Activated naive CD8-positive, alpha-beta T cell treated with anti-CD3 and anti-CD28 coated beads for 36 hours (primary cell): ENCODE data around the gene LRBA. TPM values are rescaled to one million over a fixed set of nuclear protein-coding genes. Genes with fewer than 3 reads are reported as not detected.

Source experiments
- DNase-seq: peaks from one replicate; pipeline ENCODE4 v3.0.0; 2021
- H3K27ac Mint-ChIP-seq: one replicate; pipeline ENCODE4 v1.8.0; 2022; ENCODE audit warnings: mild to moderate bottlenecking, moderate library complexity, mixed read lengths
- H3K27me3 Mint-ChIP-seq: one replicate; pipeline ENCODE4 v1.8.0; 2022; ENCODE audit warnings: mild to moderate bottlenecking, mixed read lengths
- H3K36me3 Mint-ChIP-seq: one replicate; pipeline ENCODE4 v1.8.0; 2021; ENCODE audit warnings: mild to moderate bottlenecking, mixed read lengths
- H3K4me1 Mint-ChIP-seq: one replicate; pipeline ENCODE4 v1.8.0; 2021; ENCODE audit warnings: mixed read lengths
- H3K4me3 Mint-ChIP-seq: one replicate; pipeline ENCODE4 v1.8.0; 2022; ENCODE audit warnings: mild to moderate bottlenecking, moderate library complexity, mixed read lengths
- H3K9me3 Mint-ChIP-seq: one replicate; pipeline ENCODE4 v1.8.0; 2022; ENCODE audit warnings: mixed read lengths
- total RNA-seq, 2 experiments: library from RNA; stranded (reverse); gene quantifications; one replicate each; pipeline ENCODE4 v1.2.3, GENCODE V29; 2021

Gene LRBA
- total RNA-seq, 2 experiments from 2014 or later = 52.5 to 61.2 TPM

DNA sequence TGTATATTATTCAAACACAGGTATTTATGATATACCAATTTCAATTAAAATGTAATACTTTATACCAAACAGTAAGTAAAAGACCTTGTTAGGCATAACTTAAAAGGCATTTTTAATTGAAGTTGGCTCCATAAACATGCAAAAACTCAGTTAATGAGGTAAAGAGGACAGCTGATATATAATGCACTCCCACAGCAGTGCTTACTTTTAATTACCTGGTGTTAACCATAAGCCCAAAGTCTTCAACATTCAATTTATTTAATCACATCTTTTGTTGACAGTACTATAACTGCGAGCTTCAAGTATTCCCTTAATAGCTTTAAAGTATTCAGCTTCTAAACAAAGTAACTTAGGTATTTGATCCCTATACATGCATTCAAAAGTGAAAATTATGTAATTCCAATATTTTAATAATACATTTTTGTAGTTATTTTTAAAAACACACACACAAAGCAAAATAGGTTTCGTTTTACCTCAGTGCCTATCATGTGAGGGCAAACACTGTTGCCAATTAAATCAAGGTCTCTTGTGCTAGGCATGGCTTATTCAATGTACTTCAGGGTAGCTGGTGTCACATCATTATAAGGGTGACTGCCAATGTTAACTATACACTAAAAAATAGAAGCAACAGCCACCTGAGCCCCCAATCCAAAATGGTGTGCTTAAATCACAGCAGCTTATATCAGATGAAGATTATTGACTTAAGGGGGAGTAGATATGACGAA lies 197.1 kb downstream of the LRBA start:
- Mint-ChIP-seq H3K27ac (no peak overlapping the region), H3K4me3 (no peak overlapping the region), H3K27me3 (no peaks in the 10 kb centered on the region), H3K36me3 (peaks cover 33% of the 10 kb centered on the region), H3K9me3 (peaks cover 3% of the 10 kb centered on the region), H3K4me1 (peaks cover 6% of the 10 kb centered on the region)
- DNase-seq = no peak

DNA sequence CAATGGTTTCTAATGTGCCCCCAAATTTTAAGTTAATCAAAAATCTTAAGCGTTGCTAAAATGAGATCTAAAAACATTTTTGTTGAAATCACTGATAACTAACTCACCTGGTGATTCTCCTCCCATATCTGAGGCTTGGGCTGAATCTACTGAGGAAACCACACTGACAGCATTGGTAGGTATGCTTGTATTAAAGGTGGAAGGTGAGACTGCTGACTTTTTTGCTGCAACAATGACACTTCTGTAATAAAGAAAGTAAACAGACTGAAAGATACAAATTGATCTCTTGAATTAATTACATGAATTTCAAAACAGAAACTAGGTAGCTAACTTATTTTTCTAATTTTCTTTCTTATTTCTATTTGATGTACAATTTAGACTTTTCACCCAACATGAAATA lies 198.1 kb downstream of the LRBA start:
- peaks cover 3% of the 10 kb centered on the region for H3K9me3 Mint-ChIP-seq
- peaks cover 6% of the 10 kb centered on the region for H3K4me1 Mint-ChIP-seq
- H3K4me3 Mint-ChIP-seq = no peak overlapping the region
- no peak for DNase-seq
- peaks cover 33% of the 10 kb centered on the region for H3K36me3 Mint-ChIP-seq
- no peak overlapping the region for H3K27ac Mint-ChIP-seq
- no peaks in the 10 kb centered on the region for H3K27me3 Mint-ChIP-seq

DNA sequence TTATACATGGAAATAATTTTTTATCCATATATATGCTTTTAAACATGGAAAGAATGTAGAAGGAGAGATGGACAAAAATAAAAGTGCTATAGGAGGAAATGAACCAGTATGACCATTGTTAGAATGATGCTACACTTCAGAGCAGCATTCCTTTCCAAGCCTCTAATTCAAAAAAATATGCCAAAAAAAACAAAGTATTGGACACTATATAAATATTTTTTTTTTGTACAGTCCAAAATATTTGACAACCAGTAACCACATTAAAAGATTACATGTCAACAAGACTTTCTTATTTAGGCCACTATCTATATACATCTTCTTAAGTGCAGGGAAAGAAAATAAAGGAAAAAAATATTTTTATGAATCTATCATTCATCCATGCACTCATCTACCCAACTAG lies 198.6 kb downstream of the LRBA start:
- no peak for DNase-seq
- Mint-ChIP-seq H3K27me3 (no peaks in the 10 kb centered on the region), H3K9me3 (peaks cover 3% of the 10 kb centered on the region), H3K4me1 (peaks cover 6% of the 10 kb centered on the region), H3K27ac (no peak overlapping the region), H3K36me3 (peaks cover 29% of the 10 kb centered on the region), H3K4me3 (no peak overlapping the region)

DNA sequence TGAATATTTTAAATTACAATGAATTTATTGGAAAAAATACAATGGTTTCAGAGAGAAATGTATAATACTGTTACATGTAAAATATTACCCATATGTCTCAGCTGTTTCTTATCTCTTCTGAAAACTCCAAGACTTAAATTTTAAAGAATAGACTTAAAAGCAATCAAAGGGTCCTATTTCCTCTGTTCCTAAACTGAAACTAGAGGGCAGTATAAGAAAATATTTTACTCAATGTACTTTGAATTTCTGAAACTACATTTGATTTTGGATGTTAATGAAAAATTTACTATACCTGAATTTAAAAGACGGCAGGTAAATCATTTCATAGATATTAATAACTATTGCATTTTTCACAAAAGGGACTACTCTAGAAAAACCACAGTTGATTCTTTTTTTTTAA lies 200.2 kb downstream of the LRBA start:
- Mint-ChIP-seq H3K4me1 (peaks cover 6% of the 10 kb centered on the region), H3K9me3 (peaks cover 3% of the 10 kb centered on the region), H3K27me3 (no peaks in the 10 kb centered on the region), H3K4me3 (no peak overlapping the region), H3K27ac (no peak overlapping the region), H3K36me3 (peaks cover 35% of the 10 kb centered on the region)
- DNase-seq = no peak

DNA sequence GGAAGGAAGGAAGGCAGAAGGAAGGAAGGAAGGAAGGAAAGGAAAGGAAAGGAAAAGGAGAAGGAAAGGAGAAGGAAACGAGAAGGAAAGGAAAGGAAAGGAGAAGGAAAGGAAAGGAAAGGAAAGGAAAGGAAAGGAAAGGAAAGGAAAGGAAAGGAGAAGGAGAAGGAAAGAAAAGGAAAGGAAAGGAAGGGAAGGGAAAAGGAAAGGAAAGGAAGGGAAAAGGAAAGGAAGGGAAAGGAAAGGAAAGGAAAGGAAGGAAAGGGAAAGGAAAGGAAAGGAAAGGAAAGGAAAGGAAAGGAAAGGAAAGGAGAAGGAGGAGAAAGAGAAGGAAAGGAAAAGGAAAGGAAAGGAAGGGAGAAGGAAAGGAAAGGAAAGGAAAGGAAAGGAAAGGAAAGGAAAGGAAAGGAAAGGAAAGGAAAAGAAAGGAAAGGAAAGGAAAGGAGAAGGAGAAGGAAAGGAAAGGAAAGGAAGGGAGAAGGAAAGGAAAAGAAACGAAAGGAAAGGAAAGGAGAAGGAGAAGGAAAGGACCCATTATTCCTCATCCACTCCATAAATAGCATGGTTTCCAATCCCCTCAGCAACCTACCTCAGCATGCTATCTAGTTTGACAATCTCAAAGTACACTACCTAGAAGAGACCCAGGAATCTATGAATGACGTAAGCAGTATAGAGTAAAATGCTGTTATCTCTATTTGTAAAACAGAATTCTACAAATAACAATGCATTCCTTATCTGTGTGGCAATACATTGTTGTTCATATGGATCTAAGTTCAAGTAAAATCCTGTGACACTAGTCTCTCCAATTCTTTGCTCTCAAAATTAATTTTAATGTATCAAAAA lies 209.7 kb downstream of the LRBA start:
- H3K27ac Mint-ChIP-seq = no peak overlapping the region
- H3K36me3 Mint-ChIP-seq = peaks cover 28% of the 10 kb centered on the region
- DNase-seq = no peak
- H3K4me3 Mint-ChIP-seq = no peak overlapping the region
- H3K9me3 Mint-ChIP-seq = no peaks in the 10 kb centered on the region
- H3K4me1 Mint-ChIP-seq = no peaks in the 10 kb centered on the region
- H3K27me3 Mint-ChIP-seq = no peaks in the 10 kb centered on the region

DNA sequence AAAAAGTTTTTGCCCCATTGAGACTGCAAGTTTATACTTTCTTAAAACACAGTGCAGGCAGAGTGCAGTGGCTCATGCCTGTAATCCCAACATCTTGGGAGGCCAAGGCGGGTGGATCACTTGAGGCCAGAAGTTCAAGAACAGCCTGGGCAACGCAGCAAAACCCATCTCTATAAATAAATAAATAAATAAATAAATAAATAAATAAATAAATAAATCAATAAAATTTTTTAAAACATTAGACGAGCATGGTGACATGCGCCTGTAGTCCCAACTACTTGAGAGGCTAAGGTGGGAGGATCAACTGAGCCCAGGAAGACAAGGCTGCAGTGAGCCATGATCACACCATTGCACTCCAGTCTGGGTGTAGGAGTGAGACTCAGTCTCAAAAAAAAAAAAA lies 213.3 kb downstream of the LRBA start:
- H3K4me1 Mint-ChIP-seq = no peaks in the 10 kb centered on the region
- DNase-seq = no peak
- H3K9me3 Mint-ChIP-seq = no peaks in the 10 kb centered on the region
- no peak overlapping the region for H3K4me3 Mint-ChIP-seq
- H3K27ac Mint-ChIP-seq = no peak overlapping the region
- H3K27me3 Mint-ChIP-seq = no peaks in the 10 kb centered on the region
- peaks cover 27% of the 10 kb centered on the region for H3K36me3 Mint-ChIP-seq

DNA sequence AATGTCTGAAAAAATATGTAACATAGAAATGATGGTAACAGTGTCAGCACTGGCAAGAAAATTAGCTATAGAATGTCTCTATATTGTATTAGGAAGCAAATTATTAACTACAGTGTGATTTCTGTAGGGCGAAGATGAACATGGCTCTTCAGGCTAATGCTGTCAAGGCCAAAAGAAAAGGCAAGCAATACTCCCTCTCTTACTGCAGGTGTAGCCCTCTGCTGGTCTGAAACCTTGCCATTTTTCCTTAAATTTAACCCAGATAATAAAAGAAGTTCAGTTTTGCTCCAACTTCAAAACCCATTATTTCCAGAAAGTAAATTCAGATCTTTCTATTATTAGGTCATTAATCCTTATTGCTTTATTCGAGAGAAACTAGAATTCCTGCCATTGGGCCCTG lies 215.9 kb downstream of the LRBA start:
- Mint-ChIP-seq H3K27me3 (no peaks in the 10 kb centered on the region), H3K36me3 (peaks cover 16% of the 10 kb centered on the region), H3K4me3 (no peak overlapping the region), H3K4me1 (no peaks in the 10 kb centered on the region), H3K27ac (no peak overlapping the region), H3K9me3 (no peaks in the 10 kb centered on the region)
- no peak for DNase-seq

DNA sequence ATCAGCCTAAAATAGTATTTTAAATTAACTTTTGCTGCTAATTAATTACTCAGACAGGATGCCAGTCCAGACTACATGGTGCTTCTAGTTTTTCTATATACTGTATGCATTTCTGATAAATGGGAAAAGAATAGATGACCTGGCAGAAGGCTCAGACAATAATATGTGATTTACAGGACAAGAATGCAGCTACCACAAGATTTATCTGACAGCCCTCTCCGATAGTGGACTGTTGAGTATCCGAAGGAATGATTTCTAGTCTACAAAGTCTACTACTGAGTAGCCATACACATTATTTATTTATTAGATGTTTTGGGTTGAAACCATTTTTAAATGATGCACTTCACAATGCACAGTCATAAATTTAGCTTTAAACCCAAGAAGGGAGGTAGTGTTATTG lies 220.4 kb downstream of the LRBA start:
- Mint-ChIP-seq H3K27ac (no peak overlapping the region), H3K36me3 (peaks cover 11% of the 10 kb centered on the region), H3K9me3 (no peaks in the 10 kb centered on the region), H3K27me3 (no peaks in the 10 kb centered on the region), H3K4me3 (no peak overlapping the region), H3K4me1 (no peaks in the 10 kb centered on the region)
- DNase-seq = no peak

DNA sequence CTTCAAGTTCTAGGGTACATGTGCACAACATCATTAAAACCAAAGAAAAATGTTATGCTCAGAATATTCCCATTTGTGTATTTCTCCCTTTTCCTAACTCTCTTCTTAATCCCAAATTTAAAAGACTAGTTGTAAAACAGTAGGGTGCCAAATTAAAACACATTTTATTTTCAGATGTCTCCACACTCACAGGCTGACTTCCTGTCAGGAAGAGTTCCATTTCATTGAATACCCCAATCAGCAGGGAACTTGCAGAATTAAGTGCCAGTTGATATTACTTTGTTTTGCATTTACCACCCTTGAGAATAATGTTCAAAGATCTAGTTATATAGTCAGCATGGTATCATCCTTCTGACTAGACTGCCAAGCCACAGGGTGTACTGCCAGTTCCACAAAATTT lies 225.2 kb downstream of the LRBA start:
- no peaks in the 10 kb centered on the region for H3K9me3 Mint-ChIP-seq
- H3K27ac Mint-ChIP-seq = no peak overlapping the region

DNA sequence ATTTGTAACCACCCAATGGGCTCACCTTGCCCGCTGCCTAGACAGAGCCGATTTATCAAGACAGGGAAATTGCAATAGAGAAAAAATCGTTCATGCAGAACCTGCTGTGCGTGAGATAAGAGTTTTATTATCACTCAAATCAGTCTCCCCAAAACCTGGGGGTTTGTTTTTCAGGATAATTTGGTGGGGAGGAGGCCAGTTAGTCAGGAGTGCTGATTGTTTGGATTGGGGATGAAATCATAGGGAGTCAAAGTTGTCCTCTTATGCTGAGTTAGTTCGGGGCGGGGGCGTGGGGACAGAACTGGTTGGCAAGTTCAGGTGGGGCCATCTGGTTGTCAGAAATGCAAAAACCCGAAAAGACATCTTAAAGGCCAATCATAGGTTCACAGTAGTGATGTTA lies 230.1 kb downstream of the LRBA start:
- Mint-ChIP-seq H3K36me3 (peaks cover 10% of the 10 kb centered on the region), H3K27ac (no peak overlapping the region), H3K27me3 (no peaks in the 10 kb centered on the region), H3K4me1 (no peaks in the 10 kb centered on the region), H3K9me3 (no peaks in the 10 kb centered on the region), H3K4me3 (no peak overlapping the region)
- DNase-seq = no peak

More for the DNA sequence above, 225.2 kb downstream of the LRBA start:
- H3K4me1 Mint-ChIP-seq = no peaks in the 10 kb centered on the region
- no peak overlapping the region for H3K4me3 Mint-ChIP-seq
- DNase-seq = no peak
- no peaks in the 10 kb centered on the region for H3K27me3 Mint-ChIP-seq
- H3K36me3 Mint-ChIP-seq = peaks cover 5% of the 10 kb centered on the region

DNA sequence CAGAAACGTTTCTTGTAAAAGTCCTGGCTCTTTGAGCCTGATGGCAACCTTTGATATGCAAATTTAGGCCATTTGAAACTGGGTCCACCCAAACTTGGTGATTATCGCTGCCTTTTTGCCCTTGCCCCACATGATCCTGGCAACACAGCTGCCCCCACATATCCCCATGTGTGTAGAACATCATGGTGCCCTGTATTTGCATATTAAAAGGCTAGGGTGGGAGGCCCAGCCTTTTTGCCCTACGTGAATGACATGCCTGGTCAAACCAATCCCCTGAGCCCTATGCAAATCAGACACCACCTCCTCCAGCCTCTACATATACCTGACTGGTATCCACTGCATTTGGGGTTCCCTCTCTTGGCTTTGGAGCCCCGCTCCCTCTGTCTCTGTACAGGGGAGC lies 230.8 kb downstream of the LRBA start:
- Mint-ChIP-seq H3K4me3 (no peak overlapping the region), H3K4me1 (no peaks in the 10 kb centered on the region), H3K9me3 (no peaks in the 10 kb centered on the region), H3K27ac (no peak overlapping the region), H3K27me3 (no peaks in the 10 kb centered on the region), H3K36me3 (peaks cover 10% of the 10 kb centered on the region)
- DNase-seq = no peak

DNA sequence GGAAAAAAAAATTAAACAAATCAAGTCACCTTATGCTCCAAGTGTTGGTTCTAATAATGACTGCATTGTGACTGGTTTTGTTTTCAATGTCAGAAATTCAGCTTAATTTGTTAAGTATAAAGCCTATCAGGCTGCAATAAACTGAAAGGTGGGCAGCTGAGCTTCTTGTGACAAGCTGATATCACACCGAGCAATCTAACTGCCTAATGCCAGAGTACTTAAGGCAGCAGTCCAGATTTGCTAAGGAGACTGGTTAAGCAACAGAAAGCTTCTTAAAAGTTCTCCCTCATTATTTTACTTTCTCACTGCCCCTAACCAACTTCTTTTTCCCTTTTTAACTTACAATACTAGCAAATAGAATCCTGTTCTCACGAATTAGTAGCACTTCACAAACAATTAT lies 232.2 kb downstream of the LRBA start:
- Mint-ChIP-seq H3K27ac (no peak overlapping the region), H3K9me3 (no peaks in the 10 kb centered on the region), H3K27me3 (no peaks in the 10 kb centered on the region), H3K4me1 (no peaks in the 10 kb centered on the region), H3K4me3 (no peak overlapping the region), H3K36me3 (peaks cover 10% of the 10 kb centered on the region)
- no peak for DNase-seq

DNA sequence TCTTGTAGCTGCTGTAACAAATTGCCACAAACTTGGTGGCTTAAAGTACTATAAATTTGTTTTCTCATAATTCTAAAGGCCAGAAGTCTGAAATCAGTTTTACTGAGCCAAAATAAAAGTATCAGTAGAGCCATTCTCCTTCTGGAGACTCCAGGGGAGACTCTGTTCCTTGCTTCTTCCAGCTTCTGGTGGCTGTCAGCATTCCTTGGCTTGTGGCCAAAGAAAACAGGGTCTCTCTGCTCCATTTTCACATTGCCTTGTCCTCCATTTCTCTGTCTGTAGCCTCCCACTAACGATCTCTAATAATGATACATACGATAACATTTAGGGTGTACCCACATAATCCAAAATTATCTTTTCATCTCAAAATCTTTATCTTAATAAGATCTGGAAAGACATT lies 232.8 kb downstream of the LRBA start:
- Mint-ChIP-seq H3K36me3 (peaks cover 12% of the 10 kb centered on the region), H3K4me1 (no peaks in the 10 kb centered on the region), H3K27ac (no peak overlapping the region), H3K27me3 (no peaks in the 10 kb centered on the region), H3K9me3 (no peaks in the 10 kb centered on the region), H3K4me3 (no peak overlapping the region)
- no peak for DNase-seq

DNA sequence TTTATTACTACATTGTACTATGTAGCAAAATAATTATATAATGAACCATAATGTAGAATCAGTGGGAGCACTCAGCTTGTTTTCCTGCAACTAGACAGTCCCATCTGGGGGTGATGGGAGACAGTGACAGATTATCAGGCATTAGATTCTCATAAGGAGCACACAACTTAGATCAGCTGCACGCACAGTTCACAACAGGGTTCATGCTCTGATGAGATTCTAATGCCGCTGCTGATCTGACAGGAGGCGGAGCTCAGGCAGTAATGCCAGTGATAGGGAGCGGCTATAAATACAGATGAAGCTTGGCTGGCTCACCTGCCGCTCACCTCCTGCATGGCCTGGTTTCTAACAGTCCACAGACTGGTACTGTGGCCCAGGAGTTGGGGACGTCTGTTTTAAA lies 233.9 kb downstream of the LRBA start:
- DNase-seq = no peak
- H3K36me3 Mint-ChIP-seq = peaks cover 10% of the 10 kb centered on the region

DNA sequence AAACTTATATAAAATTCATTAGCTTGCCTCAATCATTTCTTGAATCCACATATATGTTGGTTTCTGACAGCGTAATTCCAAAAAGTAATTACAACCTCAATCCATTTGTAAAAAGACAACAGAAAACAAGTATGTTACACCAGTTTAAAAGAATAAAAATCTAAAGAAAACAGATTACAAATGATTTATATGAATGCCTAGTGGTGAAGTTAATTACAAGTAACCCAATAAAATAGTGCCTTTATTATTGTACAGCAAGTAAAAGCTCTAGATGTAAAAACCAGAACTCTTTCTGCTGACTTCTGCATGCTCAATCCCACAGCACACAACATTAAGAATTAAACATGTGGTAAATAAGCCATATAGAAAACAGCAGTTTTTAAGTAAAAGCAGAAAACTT lies 235.4 kb downstream of the LRBA start:
- H3K27me3 Mint-ChIP-seq = no peaks in the 10 kb centered on the region
- no peak overlapping the region for H3K4me3 Mint-ChIP-seq
- H3K4me1 Mint-ChIP-seq = no peaks in the 10 kb centered on the region
- DNase-seq = no peak
- peaks cover 17% of the 10 kb centered on the region for H3K36me3 Mint-ChIP-seq
- H3K27ac Mint-ChIP-seq = no peak overlapping the region
- no peaks in the 10 kb centered on the region for H3K9me3 Mint-ChIP-seq

More for the DNA sequence above, 233.9 kb downstream of the LRBA start:
- H3K4me1 Mint-ChIP-seq = no peaks in the 10 kb centered on the region
- no peaks in the 10 kb centered on the region for H3K9me3 Mint-ChIP-seq
- no peaks in the 10 kb centered on the region for H3K27me3 Mint-ChIP-seq
- no peak overlapping the region for H3K4me3 Mint-ChIP-seq
- H3K27ac Mint-ChIP-seq = no peak overlapping the region
